SKM-1 treated with dmso at 0.1 percent for 144 hours (cell line): Measurements from ENCODE around the gene STRAP.
A peak's percentile ranks its signal among the peaks of the same experiment; 100 is the strongest.
"Not testable (repeated sequence)": the region's sequence is repeated elsewhere in the genome, so short reads cannot be mapped to it uniquely, and the experiment has no call there.

Experiments used
- DNase-seq: peaks from one replicate; lab custom pipeline; 2025; ENCODE audit not compliant: unreplicated experiment; lab: John Stamatoyannopoulos, UW

STRAP gene

GRCh38 chr12:15868186-15868585, 14.0 kb upstream of the STRAP start:
- no peak for DNase-seq

DNA sequence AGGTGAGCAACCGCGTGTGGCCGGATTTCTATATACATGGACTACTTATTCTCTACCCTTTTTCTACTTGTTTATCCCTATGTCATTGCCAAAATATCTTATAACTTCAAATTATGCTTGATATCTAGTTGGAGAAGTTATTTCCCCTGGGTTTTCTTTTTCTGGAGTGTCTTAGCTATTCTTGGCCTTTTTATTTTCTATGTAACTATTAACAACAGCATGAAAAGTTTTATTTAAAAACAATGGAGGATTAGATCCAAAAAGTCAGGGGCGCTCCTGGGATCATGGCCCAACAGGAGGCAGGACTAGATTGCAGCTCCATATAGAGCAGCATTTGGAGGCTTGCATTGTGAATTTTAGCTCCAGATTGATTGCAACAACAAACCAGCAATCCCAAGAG, 8.6 kb upstream of the STRAP start:
- no peak for DNase-seq

DNA sequence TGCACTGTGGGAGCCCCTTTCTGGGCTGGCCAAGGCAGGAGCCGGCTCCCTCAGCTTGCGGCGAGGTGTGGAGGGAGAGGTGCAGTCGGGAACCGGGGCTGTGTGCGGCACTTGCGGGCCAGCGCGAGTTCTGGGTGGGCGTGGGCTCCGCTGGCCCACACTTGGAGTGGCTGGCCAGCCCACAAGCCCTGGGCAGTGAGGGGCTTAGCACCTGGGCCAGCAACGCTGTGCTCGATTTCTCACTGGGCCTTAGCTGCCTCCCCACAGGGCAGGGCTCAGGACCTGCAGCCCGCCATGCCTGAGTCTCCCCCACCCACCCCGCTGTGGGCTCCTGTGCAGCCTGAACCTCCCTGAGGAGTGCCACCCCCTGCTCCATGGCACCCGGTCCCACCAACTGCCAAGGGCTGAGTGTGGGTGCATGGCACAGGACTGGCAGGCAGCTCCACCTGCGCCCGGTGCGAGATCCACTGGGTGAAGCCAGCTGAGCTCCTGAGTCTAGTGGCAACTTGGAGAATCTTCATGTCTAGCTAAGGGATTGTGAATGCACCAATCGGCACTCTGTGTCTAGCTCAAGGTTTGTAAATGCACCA, 7.5 kb upstream of the STRAP start:
- DNase-seq: not testable (repeated sequence)

DNA sequence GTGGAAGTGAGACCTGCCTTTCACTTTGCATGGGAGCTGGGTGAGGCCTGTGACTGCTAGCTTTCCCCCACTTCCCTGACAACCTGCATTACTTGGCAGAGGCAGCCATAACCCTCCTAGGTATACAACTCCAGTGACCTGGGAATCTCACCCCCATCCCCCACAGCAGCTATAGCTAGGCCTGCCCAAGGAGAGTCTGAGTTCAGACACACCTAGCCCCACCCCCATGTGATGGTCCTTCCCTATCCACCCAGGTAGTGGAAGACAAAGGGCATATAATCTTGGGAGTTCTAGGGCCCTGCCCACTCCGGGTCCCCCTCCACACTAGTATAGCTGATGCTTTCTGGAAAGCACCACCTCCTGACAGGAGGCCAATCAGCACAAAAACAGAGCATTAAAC, 6.3 kb upstream of the STRAP start:
- DNase-seq: no peak

DNA sequence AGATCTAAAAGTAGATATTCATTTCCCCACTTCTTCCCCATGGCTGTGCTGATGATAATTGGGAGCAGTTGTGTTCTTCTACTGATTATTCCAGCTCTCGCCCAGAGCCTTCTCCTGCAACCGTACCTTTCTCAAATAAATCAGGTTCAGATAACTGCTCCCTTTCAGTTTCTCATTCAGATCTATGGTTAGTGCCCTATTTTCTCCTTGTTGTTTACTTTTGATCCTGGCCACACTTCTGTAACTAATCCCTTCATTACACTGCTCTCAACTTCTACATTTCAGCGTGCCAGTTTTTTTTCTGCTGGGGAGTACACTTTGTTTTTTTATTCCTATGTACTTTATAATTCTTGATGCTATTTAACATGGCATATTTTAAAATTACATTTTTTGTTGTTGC, 2.8 kb upstream of the STRAP start:
- no peak for DNase-seq

- DNase-seq: no peak
These were observed 1.5 kb upstream of the STRAP start for GRCh38 chr12:15880721-15881120.

GRCh38 chr12:15883536-15883935, 1.3 kb downstream of the STRAP start:
- DNase-seq: no peak

DNA sequence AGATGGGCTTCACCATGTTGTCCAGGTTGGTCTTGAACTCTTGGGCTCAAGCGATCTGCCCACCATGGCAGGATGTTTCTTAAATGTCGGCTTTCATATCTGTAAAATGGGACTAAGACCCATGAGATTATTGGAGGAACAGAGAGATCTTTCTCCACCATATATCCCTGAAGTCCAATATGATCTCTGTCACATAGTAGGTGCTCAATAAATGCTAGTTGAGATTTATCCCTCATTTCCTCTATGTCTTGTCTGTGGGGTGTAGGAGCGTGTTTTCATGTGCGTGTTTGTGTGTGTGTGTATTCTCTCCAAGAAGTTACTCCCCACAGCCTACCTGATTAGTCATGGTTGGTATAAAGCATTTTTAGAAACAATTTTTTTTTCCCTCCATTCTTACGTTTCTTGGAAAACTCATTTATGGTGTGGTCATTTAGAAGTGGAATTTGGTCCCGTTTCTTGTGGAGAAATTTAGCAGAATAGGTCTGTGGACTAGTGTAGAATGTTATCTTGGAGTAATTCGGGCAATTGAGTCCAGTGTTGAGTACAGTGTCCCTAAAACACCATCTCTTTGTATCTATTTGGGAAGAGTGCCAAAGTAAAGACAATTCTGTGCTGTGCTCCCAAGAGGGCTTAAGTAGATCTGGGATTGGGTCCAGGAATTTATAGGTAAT, 4.3 kb downstream of the STRAP start:
- DNase-seq: no peak

DNA sequence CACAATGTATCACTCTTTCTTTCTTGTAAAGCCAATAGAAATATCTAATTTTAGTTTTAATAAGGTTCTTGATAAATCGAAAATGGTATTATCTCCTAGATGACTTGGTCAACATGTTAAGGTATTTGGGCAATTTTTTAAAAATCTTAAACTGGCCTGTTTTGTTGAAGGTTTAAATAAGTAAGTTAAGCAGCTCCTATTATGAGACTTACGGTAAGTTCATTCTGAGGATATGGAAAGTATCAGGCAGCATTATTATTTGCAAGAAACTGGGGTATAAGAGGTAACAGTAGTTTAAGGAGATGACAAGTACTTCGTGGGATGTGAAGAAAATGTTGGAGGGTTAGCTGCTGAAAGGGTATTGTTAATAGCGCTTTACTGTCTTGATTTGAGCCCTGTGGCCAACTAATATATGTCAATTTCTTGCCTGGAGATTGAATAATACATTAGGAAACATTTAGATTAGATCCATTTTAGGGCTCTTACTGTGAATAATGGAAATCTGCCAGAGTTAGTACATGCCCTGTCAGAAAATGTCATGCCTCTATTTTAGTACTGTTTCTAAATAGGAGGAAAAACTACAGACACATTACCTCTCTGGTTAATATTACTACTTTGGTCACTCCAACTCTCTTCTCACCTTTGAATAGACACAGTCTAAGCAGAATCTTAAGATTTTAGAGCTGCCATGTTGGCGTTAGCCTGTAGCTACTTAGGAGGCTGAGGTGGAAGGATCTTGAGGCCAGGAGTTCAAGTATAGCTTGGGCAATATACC, 5.0 kb downstream of the STRAP start:
- DNase-seq: no peak

DNA sequence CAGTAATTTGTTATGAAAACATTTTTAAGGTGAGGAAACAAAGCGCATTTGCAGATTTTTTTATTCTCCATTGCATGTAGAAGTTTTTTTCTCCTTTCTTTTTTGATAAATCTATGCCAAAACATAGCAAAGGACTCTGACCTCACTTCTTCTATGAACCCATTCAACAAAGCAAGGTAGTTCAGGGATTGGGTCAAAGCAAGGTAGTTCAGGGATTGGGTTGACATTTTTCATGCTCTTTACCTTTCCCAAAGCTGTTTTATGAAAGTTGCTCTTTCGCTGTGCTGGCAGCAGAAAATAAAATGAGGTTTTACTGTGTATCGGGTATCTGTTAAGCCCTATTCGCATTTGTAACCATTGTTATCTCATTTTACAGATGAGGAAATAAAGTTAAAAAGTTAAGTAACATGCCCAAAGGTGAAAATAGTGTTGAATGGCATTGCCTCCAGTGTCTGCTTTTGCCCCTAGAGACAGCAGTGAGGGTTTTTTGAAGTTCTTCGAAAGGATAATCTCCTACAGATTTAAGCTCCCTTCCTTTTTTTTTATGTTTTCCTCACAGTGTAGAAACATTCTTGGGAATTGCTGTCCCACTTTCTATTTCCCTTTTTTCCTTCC, 10.6 kb downstream of the STRAP start:
- no peak for DNase-seq

DNA sequence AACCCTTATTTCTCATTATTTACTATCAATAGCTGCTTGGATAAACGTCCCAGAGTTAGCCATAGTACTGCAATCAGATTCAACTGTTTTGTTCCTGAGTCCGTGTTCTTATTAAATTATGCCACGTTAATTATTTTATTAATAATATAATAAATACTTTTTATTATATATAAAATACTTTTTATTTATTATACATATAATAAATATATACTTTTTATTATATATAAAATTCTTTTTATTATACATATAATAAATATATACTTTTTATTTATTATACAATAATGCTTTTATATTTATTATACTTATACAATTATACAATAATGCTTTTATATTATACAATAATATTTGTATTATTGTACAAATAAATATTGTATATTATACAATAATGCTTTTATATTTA, 11.1 kb downstream of the STRAP start:
- DNase-seq: no peak

DNA sequence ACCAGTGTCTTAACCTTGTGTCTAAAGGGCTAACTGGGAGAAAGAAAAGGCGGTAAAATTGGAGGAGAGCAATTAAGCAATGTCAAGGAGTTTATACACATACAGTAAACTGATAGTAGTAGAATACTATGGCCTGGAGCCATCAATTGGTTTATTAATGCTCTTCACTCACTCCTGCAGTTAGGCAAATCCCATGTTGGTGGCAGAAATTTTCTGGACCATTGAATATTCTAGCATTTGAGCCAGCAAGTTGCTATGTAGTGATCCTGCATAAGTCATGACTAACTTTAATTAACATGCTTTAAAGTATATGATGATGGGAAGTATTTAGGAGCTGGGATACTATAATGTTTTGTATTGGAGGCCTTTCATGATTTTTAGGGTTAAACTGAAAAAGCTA, 14.7 kb downstream of the STRAP start:
- DNase-seq: no peak

- DNase-seq: no peak
These were observed 15.2 kb downstream of the STRAP start for GRCh38 chr12:15897433-15897832.

GRCh38 chr12:15899282-15899870, 17.2 kb downstream of the STRAP start:
- peak; percentile 14 for DNase-seq

DNA sequence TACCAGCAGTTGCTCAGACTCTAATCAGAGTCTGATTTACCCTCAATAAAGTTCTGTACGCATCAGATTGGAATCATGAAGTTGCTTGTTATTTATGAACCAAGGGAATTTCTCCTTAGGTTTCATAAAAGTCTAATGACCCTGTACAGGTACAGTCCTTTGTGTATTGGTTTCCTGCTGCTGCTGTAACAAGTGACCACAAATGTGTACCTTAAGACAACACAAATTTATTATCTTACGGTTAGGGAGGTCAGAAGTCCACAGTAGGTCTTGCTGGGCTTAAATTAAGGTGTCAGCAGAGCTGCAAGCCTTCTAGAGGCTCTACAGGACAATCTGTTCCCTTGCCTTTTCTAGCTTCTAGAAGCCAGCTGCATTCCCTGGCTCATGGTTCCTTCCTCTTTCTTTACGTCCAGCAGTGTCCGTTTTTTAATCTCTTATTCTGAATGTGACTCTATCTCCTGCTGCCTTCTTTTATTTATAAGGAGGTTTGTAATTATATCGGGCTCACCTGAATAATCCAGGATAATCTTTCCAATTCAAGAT, 22.3 kb downstream of the STRAP start:
- no peak for DNase-seq

GRCh38 chr12:15910468-15910863, 28.3 kb downstream of the STRAP start:
- no peak for DNase-seq

- peak; percentile 24 for DNase-seq
These were observed 28.9 kb downstream of the STRAP start, which contains the start of gene DERA for GRCh38 chr12:15910864-15911721. Gene DERA, plus strand, starts transcription at chr12:15911332. Its CDS starts 52 bp downstream, at chr12:15911384.

DNA sequence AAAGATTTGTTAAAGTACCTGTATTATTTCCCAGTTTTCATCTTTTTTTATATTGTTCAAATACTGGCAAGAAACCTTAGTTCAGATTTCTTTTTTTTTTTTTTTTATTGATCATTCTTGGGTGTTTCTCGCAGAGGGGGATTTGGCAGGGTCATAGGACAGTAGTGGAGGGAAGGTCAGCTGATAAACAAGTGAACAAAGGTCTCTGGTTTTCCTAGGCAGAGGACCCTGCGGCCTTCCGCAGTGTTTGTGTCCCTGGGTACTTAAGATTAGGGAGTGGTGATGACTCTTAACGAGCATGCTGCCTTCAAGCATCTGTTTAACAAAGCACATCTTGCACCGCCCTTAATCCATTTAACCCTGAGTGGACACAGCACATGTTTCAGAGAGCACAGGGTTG, 29.7 kb downstream of the STRAP start:
- DNase-seq: not testable (repeated sequence)

DNA sequence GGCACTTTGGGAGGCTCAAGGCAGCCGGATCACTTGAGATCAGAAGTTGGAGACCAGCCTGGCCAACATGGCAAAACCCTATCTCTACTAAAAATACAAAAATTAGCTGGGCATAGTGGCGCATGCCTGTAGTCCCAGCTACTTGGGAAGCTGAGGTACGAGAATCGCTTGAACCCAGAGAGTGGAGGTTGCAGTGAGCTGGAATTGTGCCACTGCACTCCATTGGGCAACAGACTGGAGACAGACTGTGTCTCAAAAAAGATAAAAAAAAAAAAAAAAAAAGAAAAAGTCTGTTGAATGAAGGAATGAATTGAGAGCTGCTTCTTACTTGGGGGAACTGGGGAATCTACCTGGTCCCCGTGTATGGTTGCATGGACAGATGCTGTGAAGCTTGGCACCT, 31.9 kb downstream of the STRAP start:
- DNase-seq: not testable (repeated sequence)

DNA sequence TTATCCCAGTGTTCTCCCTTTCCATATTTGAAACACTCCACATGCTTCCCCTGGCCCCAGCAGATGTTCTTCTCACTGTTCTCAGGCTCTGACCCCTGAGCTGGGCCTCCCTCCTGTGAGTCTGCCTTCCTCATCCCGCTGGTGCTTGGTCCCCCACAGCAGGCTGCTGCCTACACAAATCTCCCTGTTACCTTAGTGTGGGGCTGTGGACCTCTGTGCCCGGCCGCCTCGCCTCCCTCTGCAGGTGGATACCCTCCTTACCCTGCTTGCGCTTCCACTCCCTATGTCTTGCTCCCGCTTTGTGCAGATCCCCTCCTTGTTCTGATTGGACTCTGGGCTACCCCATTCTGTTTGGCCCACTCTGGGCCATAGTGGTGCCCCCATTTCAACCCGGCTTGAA, 35.9 kb downstream of the STRAP start:
- DNase-seq: no peak
